ENCODE data around the gene MAP4K5.

Gene MAP4K5

GRCh38 chr14:50398189-50398580 is 134.2 kb downstream of the MAP4K5 start:
- DNase-seq: no peak

- no peak for DNase-seq
Measured at GRCh38 chr14:50397390-50398188, 134.8 kb downstream of the MAP4K5 start.

GRCh38 chr14:50396631-50397389 is 135.6 kb downstream of the MAP4K5 start, which contains the start of gene CDKL1:
Gene CDKL1 (minus strand): TSS chr14:50396881. CDS start chr14:50395868, 1,013 bp downstream.
- peak; percentile 81 for DNase-seq

- DNase-seq: no peak
Measured at GRCh38 chr14:50395448-50395847, 136.9 kb downstream of the MAP4K5 start.

- no peak for DNase-seq
Measured at GRCh38 chr14:50394713-50395112, 137.7 kb downstream of the MAP4K5 start.

GRCh38 chr14:50389668-50390441 is 142.5 kb downstream of the MAP4K5 start:
- no peak for DNase-seq

GRCh38 chr14:50388256-50388931 is 144.0 kb downstream of the MAP4K5 start:
- DNase-seq: no peak

- DNase-seq: no peak
Measured at GRCh38 chr14:50387548-50387947, 144.8 kb downstream of the MAP4K5 start.

- no peak for DNase-seq
Measured at GRCh38 chr14:50383618-50384225, 148.6 kb downstream of the MAP4K5 start.

- no peak for DNase-seq
Measured at GRCh38 chr14:50381823-50382287, 150.5 kb downstream of the MAP4K5 start.

- DNase-seq: no peak
Measured at GRCh38 chr14:50381008-50381407, 151.4 kb downstream of the MAP4K5 start.

- no peak for DNase-seq
Measured at GRCh38 chr14:50380455-50380854, 151.9 kb downstream of the MAP4K5 start.

GRCh38 chr14:50379563-50379962 is 152.8 kb downstream of the MAP4K5 start:
- no peak for DNase-seq

GRCh38 chr14:50377550-50378085 is 154.8 kb downstream of the MAP4K5 start:
- no peak for DNase-seq

- no peak for DNase-seq
Measured at GRCh38 chr14:50375760-50376159, 156.6 kb downstream of the MAP4K5 start.

- DNase-seq: no peak
Measured at GRCh38 chr14:50373959-50374358, 158.4 kb downstream of the MAP4K5 start.

GRCh38 chr14:50371546-50371945 is 160.8 kb downstream of the MAP4K5 start:
- no peak for DNase-seq

All from activated effector memory CD4-positive, alpha-beta T cell treated with anti-CD3 and anti-CD28 coated beads, Interleukin-2, amount 50 U/mL, for 16 hours (primary cell).